ENCODE measurements around the gene MYADM.
A peak's percentile ranks its signal among the peaks of the same experiment; 100 is the strongest.

The MYADM gene

GRCh38 chr19:53908935-53909415 is 41.3 kb downstream of the MYADM start, which contains the start of gene CACNG7:
Gene CACNG7 (plus strand): TSS chr19:53909278. CDS start chr19:53912832, 3,554 bp downstream.
- TF ChIP-seq CTCF (IDR thresholded peaks at IDR 0.05; ENCODE audit: insufficient read depth, low read length, poor library complexity, severe bottlenecking), result no peak
- H3K36me3 ChIP-seq (ENCODE audit: control insufficient read depth, insufficient read depth, low read length), result no peaks in the 10 kb centered on the region
- no peak within 1 kb of the TSS for H3K4me3 ChIP-seq (replicated peaks; ENCODE audit: low read depth, low read length)
- DNase-seq (ENCODE audit: extremely low read depth, insufficient read length), result no peak
- H3K27me3 ChIP-seq (replicated peaks; ENCODE audit: control insufficient read depth, insufficient read depth, low read length), result peaks cover 5% of the 10 kb centered on the region

DNA sequence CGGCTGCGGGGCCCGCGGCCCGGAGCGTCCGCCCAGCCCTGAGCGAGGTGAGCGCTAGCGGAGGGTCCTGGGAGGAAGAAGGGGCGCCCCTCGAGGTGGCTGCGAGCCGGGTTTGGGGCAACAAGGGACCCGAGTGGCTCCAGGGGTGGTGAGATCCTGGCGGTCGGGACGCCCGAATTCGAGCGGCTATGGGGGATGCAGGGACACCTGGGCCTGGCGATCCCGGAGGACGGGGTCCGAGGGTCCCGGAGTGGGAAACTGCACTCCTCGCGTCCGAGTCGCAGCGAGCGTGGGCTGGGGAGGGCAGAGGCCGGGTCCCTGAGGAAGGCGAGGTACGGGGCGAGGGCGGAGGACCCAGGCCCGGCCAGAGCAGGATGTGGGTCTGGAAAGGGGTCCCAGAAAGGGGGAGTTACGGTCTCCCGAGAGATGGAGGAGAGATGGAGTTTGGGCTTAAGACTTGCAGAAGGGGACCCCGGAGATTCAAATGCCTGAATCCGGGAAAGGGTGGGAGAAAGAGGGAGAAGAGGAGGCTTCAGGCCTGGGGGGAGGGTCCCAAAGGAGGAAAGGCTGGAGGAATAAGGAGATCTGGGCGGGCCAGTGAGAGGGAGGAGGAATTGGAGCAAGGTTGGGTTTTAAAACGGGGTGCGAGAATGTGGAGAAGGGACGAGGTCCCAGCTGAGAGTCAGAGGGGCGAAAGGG is 41.9 kb downstream of the MYADM start:
- DNase-seq (ENCODE audit: extremely low read depth, insufficient read length), result no peak
- no peak for TF ChIP-seq CTCF (IDR thresholded peaks at IDR 0.05; ENCODE audit: insufficient read depth, low read length, poor library complexity, severe bottlenecking)
- Histone ChIP-seq H3K4me3 (replicated peaks; ENCODE audit: low read depth, low read length) (no peak overlapping the region), H3K27me3 (replicated peaks; ENCODE audit: control insufficient read depth, insufficient read depth, low read length) (peaks cover 5% of the 10 kb centered on the region), H3K36me3 (ENCODE audit: control insufficient read depth, insufficient read depth, low read length) (no peaks in the 10 kb centered on the region)

GRCh38 chr19:53910170-53910518 is 42.5 kb downstream of the MYADM start:
- Histone ChIP-seq H3K36me3 (ENCODE audit: control insufficient read depth, insufficient read depth, low read length) (no peaks in the 10 kb centered on the region), H3K4me3 (replicated peaks; ENCODE audit: low read depth, low read length) (no peak overlapping the region), H3K27me3 (replicated peaks; ENCODE audit: control insufficient read depth, insufficient read depth, low read length) (peaks cover 5% of the 10 kb centered on the region)

GRCh38 chr19:53912653-53913052 is 45.0 kb downstream of the MYADM start:
- H3K4me3 ChIP-seq (replicated peaks; ENCODE audit: low read depth, low read length), result no peak overlapping the region
- TF ChIP-seq CTCF (IDR thresholded peaks at IDR 0.05; ENCODE audit: insufficient read depth, low read length, poor library complexity, severe bottlenecking), result peak; percentile 35

More at GRCh38 chr19:53910170-53910518, 42.5 kb downstream of the MYADM start:
- no peak for TF ChIP-seq CTCF (IDR thresholded peaks at IDR 0.05; ENCODE audit: insufficient read depth, low read length, poor library complexity, severe bottlenecking)
- DNase-seq (ENCODE audit: extremely low read depth, insufficient read length), result no peak

GRCh38 chr19:53915000-53915399 is 47.3 kb downstream of the MYADM start:
- no peak overlapping the region for H3K4me3 ChIP-seq (replicated peaks; ENCODE audit: low read depth, low read length)
- no peak for TF ChIP-seq CTCF (IDR thresholded peaks at IDR 0.05; ENCODE audit: insufficient read depth, low read length, poor library complexity, severe bottlenecking)
- H3K27me3 ChIP-seq (replicated peaks; ENCODE audit: control insufficient read depth, insufficient read depth, low read length), result no peaks in the 10 kb centered on the region
- no peaks in the 10 kb centered on the region for H3K36me3 ChIP-seq (ENCODE audit: control insufficient read depth, insufficient read depth, low read length)
- DNase-seq (ENCODE audit: extremely low read depth, insufficient read length), result no peak

More at GRCh38 chr19:53912653-53913052, 45.0 kb downstream of the MYADM start:
- Histone ChIP-seq H3K36me3 (ENCODE audit: control insufficient read depth, insufficient read depth, low read length) (no peaks in the 10 kb centered on the region), H3K27me3 (replicated peaks; ENCODE audit: control insufficient read depth, insufficient read depth, low read length) (peaks cover 5% of the 10 kb centered on the region)
- no peak for DNase-seq (ENCODE audit: extremely low read depth, insufficient read length)

Data from GM06990 (cell line).